Pancreas (tissue), 10 donors: ENCODE data around the gene DUOXA1. TPM values are rescaled to one million over a fixed set of nuclear protein-coding genes. Genes with fewer than 3 reads are reported as not detected.

Source experiments
- ATAC-seq, 4 donors: fragments of 200-7000 bp; cut with Tn5 transposase; one replicate each; pipeline versions ENCODE4 v1.8.0 to v1.9.1; 2020; ENCODE audit warnings: mild to moderate bottlenecking in 4 of 4, moderate library complexity in 4 of 4
- DNase-seq, 6 donors: peaks; one replicate each; pipeline ENCODE4 v3.0.0-alpha.2; 2020
- FAIRE-seq: peaks from 2 replicates; lab custom pipeline; 2012; peaks lifted over from hg19 to GRCh38; lab: Jason Lieb, UNC
- H3K27ac ChIP-seq, 4 donors: fragments of 200-600 bp; sonication (generic); 1 replicate in 3 of 4; 2 replicates in 1 of 4; pipeline versions ENCODE4 v1.5.0 to v1.8.0; 2020
- H3K27me3 ChIP-seq, 4 donors: fragments of 200-600 bp; one replicate each; pipeline ENCODE4 v1.8.0; 2021
- H3K36me3 ChIP-seq, 3 donors: fragments of 200-600 bp; sonication (generic) in 1 of 3; one replicate each; pipeline versions ENCODE4 v1.5.0 to v1.8.0; 2020 to 2021
- H3K4me1 ChIP-seq, 3 donors: fragments of 200-600 bp; one replicate each; pipeline ENCODE4 v1.8.0; 2021
- H3K4me3 ChIP-seq, 4 donors: fragments of 200-600 bp; sonication (generic) in 2 of 4; one replicate each; pipeline versions ENCODE4 v1.5.0 to v1.8.0; 2020 to 2021
- H3K9me3 ChIP-seq, 4 donors: fragments of 200-600 bp; one replicate each; pipeline ENCODE4 v1.8.0; 2021
- CTCF ChIP-seq, 4 donors: fragments of 200-600 bp; sonication (generic) in 3 of 4; IDR thresholded peaks; one replicate each; pipeline versions ENCODE4 v1.5.0 to v1.8.0; 2021; ENCODE audit warnings: antibody characterized with exemption in 4 of 4
- WGBS, 2 donors: extraction: QIAGEN DNeasy Blood & Tissue Kit; methylation state at CpG; one replicate each; pipeline ENCODE4 v1.1.7; 2013; 5-methylcytosine and 5-hydroxymethylcytosine counted together
- intact Hi-C, 3 donors: fragments of 100-400 bp; cut with DNase I; formaldehyde crosslinking; loops; one replicate each; pipeline versions ENCODE4 v1.11.1 to v1.14.2; 2022
- polyA plus RNA-seq, 2 donors: library from polyadenylated mRNA; stranded (reverse); fragments of 200-250 nt; gene quantifications; one replicate each; pipeline ENCODE4 v1.2.3, GENCODE V29; 2013
- total RNA-seq, 6 donors: library from RNA; stranded (reverse); fragmentation: NEBNext Ultra II Directional in 4 of 6; extraction: Animal tissue kit (Norgen Biotek cat#: 25700) in 4 of 6; gene quantifications; one replicate each; pipeline versions ENCODE4 v1.2.1 to v1.2.4, GENCODE V29; 2021 to 2023
- donor health status: healthy with polysubstance abuse.
- donor health status: DM: no; HTN: no; CAD: no; lungs with moderate emphysema.
- donor health status: DM: no; HTN: no; CAD: no.
- donor health status: control.
- donor health status: control.
- donor health status: Bipolar disorder and iron deficiency.
- donor health status: DM: yes; HTN: yes; CAD: no.
- donor health status: DM: no; HTN: no; CAD: no.
- donor health status: DM: no; HTN: no; CAD: no.
- donor health status: DM: yes; HTN: yes; CAD: no.

DUOXA1 gene
- total and polyA plus RNA-seq, 8 donors = 0.11 to 0.22 (median 0.17) TPM; not detected in 3

DNA sequence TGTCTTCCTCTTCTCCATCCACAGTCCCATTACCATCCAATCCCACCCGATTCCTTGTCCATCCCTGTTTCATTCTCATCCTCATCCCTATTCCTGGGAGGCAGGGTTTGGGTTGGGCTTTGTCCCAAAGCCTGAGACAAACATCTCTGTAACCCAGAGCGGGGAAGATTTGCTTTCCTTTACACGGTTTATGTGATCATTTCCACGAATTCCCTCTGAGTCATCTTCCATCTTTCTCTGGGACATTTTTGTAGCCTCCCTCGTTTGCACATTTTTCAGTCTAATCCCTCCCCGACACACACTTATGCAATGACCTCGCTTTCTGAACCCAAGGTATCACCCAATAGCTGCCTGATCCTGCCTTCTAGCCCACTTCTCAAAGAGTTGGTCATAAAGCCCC lies 38.5 kb downstream of the DUOXA1 start:
- no peaks in the 10 kb centered on the region for H3K9me3 ChIP-seq
- H3K36me3 ChIP-seq = no peaks in the 10 kb centered on the region
- no peaks in the 10 kb centered on the region for H3K4me1 ChIP-seq
- H3K27me3 ChIP-seq = no peaks in the 10 kb centered on the region
- intact Hi-C loops = no loop called here
- no peak overlapping the region for H3K4me3 ChIP-seq
- DNase-seq (no peak), FAIRE-seq (no peak), ATAC-seq (peak in 1 of 4 donors; percentile 19)
- no peak overlapping the region for H3K27ac ChIP-seq
- no peak for TF ChIP-seq CTCF (IDR thresholded peaks at IDR 0.05)
- 55 to 67% methylated on average over 7 of the region's 7 CpGs for WGBS, 2 donors

DNA sequence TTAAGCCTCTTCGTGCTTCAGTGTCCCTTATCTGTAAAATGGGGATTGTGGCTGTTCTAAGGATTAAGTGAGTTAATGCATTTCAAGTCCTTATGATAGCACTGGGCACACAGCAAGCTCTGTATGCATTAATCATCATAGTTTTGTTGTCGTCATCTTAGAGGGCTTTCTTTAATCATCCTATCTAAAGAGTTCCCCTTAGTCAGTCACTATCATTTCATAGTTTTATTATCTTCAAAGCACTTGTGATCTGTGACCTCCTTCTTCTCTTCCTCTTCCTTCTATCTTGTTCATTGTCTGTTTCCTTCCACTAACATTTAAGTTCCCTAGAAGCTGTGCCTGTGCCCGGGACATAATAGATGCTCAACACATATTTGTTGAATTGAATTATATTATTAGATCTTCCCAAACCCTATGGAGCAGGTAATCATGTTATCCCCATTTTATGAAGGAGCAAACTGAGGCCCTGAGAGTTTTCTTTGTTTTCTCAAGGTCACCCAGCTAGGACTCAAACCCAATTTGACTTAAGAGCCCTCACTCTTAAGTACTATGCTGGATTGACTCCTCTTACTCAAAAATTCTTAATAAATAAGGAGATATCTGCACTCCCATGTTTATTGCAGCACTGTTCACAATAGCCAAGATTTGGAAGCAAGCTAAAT lies 39.8 kb downstream of the DUOXA1 start:
- Histone ChIP-seq H3K36me3 (no peaks in the 10 kb centered on the region), H3K4me3 (no peak overlapping the region), H3K27ac (no peak overlapping the region), H3K27me3 (no peaks in the 10 kb centered on the region), H3K9me3 (no peaks in the 10 kb centered on the region), H3K4me1 (no peaks in the 10 kb centered on the region)
- FAIRE-seq = no peak
- ATAC-seq = no peak
- no peak for TF ChIP-seq CTCF (IDR thresholded peaks at IDR 0.05)
- intact Hi-C loops = no loop called here
- no peak for DNase-seq
- 61% methylated on average over 3 of the region's 3 CpGs for WGBS, 2 donors

DNA sequence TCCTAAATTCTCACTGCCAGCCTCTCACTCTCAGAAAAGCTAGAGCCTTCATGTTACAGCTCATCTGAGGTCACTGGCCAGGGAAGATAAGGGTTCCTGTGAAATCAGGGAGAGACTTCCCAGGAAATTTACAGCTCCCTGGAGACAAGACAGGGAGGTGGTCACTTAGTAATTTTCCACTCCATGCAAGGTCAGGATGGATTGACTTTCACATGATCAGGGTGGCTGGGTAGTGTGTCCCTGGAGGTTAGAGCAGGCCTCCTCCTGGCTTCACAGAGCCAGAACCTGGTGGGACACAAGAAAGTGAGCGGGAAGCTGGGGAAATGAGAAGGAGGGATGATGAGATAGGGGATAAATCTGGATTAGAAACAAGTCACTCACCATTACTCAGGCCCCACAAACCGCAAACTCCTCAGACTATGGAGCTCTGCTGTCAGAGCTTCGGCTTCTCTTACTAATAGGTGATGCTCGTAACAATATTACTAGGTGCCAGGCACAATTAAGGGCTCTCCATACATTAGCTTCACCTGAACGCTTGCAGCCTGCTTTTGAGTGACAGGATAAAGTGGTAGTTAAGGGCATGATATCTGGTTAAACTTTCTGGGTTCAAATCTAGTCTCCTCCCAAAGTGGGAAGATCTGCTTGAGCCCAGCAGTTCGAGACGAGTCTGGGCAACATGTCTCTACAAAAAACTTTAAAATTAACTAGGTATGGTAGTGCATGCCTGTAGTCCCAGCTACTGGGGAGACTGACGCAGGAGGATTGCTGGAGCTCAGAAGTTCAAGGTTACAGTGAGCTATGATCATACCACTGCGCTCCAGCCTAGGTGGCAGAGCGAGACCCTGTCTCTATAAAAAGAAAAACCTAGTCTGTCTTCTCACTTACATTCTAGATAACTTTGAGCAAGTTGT lies 40.6 kb downstream of the DUOXA1 start:
- peaks cover 0 to 5% (median 0%) of the 10 kb centered on the region in 3 donors for H3K4me1 ChIP-seq
- no peak for DNase-seq
- ATAC-seq = no peak
- H3K4me3 ChIP-seq = no peak overlapping the region
- intact Hi-C loops = no loop called here
- no peaks in the 10 kb centered on the region for H3K9me3 ChIP-seq
- no peaks in the 10 kb centered on the region for H3K27me3 ChIP-seq
- H3K27ac ChIP-seq = no peak overlapping the region
- no peaks in the 10 kb centered on the region for H3K36me3 ChIP-seq
- FAIRE-seq = no peak
- TF ChIP-seq CTCF (IDR thresholded peaks at IDR 0.05) = no peak
- 86 to 91% methylated on average over 10 of the region's 10 CpGs for WGBS, 2 donors

DNA sequence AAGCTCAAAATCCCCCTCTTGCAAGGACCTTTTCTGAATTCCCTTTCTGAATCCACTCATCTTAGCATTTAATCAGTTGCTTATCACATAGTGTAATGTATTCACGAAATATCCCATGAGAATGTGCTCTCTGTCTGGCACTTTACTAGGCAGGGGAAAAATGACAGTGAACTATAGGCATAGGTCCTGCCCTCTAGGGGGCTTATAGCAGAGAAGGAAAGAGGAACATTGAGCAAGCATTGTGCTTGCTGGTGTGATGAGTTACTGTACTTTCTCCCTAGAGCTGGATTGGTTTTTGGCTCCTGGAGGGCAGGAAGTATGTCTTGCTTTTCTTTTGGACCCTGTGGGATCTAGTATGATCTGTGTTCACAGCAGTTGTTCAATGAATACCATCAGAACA lies 42.2 kb downstream of the DUOXA1 start:
- no peak for FAIRE-seq
- intact Hi-C loops = no loop called here
- ATAC-seq = no peak

More for the DNA sequence above, 42.2 kb downstream of the DUOXA1 start:
- Histone ChIP-seq H3K27me3 (no peaks in the 10 kb centered on the region), H3K4me3 (no peak overlapping the region), H3K36me3 (no peaks in the 10 kb centered on the region), H3K27ac (no peak overlapping the region), H3K4me1 (peaks cover 0 to 10% (median 7%) of the 10 kb centered on the region in 3 donors), H3K9me3 (no peaks in the 10 kb centered on the region)
- 67 to 68% methylated on average over 1 of the region's 1 CpG for WGBS, 2 donors
- TF ChIP-seq CTCF (IDR thresholded peaks at IDR 0.05) = no peak
- DNase-seq = no peak
